GM18519 (cell line): Measurements from ENCODE around the gene PRDM2.

Experiments
- ATAC-seq: cut with Tn5 transposase; IDR thresholded peaks from one replicate; pipeline ENCODE4 v1.9.1; 2021; ENCODE audit warnings: mild to moderate bottlenecking, moderate library complexity; ENCODE audit not compliant: unreplicated experiment, low FRiP score

PRDM2 gene

GRCh38 chr1:13760921-13761320 is 60.9 kb downstream of the PRDM2 start:
- no peak for ATAC-seq

- no peak for ATAC-seq
Measured at GRCh38 chr1:13761883-13762282, 61.9 kb downstream of the PRDM2 start.

DNA sequence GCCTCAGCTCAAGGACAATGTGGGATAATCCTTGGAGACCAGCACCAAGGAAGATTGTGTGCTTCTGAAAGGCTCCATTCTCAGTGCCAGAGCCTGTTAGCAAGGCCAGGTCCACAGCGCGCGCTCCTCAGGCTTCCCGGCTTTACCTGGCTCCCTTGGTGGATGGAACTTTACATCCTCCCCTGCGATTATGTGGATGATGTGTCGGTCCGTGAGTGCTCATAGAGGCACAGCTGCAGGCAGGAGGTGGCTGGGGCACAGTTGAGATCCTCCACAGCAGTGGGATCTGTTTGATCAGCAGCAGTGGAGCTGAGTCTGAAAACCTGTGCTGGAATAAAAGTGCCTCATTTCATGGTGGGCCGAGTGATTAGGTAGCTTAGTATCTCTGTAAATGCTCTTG is 62.7 kb downstream of the PRDM2 start:
- no peak for ATAC-seq

GRCh38 chr1:13763222-13763621 is 63.2 kb downstream of the PRDM2 start:
- ATAC-seq: no peak

- ATAC-seq: no peak
Measured at GRCh38 chr1:13763991-13764390, 64.0 kb downstream of the PRDM2 start.

- no peak for ATAC-seq
Measured at GRCh38 chr1:13764588-13765332, 64.8 kb downstream of the PRDM2 start.

- no peak for ATAC-seq
Measured at GRCh38 chr1:13766592-13767564, 66.9 kb downstream of the PRDM2 start.

DNA sequence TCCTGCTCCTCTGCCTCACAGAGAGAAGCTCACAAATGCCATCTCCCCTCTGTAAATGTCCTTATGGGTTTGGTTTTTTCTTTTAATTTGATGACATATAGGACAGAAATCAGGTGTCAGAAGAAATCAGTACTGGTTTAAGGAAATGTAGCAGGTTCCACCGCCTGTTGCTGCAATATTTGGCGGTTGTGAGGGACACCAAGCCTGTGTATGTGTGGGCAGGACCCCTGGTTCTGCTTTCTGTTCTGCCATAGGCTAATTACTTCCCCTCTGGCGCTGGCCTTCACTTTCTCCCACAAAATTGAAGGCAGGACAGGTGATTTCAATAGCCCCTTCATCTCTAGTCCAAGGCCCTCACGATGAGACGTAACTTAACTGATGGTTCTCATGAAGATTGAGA is 69.2 kb downstream of the PRDM2 start:
- ATAC-seq: no peak

DNA sequence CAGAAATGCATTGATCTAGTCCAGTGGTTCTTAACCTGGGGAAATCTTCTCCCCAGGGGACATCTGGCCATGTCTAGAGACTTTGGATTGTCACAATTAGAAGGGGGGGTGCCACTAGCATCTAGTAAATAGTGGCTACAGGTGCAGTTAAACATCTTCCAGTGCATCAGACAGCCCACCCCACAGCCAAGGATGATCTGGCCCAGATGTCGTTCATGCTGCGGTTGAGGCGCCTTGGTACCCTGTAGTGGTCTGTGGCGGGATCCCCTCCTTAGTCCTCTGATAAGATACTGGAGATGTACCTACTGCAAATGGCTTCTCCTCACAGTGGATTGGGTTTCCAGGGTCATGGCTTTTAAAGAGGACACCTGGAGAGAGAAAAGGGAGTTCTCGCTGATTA is 69.8 kb downstream of the PRDM2 start:
- no peak for ATAC-seq

- no peak for ATAC-seq
Measured at GRCh38 chr1:13770743-13771142, 70.8 kb downstream of the PRDM2 start.

- no peak for ATAC-seq
Measured at GRCh38 chr1:13771745-13772144, 71.8 kb downstream of the PRDM2 start.

- ATAC-seq: no peak
Measured at GRCh38 chr1:13772271-13772670, 72.3 kb downstream of the PRDM2 start.

- ATAC-seq: no peak
Measured at GRCh38 chr1:13774121-13774520, 74.1 kb downstream of the PRDM2 start.

- ATAC-seq: no peak
Measured at GRCh38 chr1:13775459-13775858, 75.5 kb downstream of the PRDM2 start.

DNA sequence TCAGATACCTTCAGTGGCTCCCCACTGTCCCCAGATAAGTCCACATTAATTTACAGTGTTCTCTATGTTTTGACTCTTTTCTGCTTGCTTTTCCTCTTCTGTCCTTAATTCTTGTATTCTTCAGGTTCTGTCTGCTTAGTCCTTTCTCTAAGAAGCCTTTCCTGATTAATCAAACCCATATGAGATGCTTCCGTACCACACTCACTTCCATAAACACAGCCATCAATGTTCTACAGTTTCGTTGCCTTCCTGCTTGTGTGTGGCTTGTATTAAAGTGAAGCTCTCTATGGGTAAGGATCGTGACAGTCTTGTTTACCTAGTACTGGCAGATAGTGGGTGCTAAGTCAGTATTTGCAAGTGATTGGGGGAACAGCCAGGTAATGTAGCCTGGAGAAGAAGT is 75.9 kb downstream of the PRDM2 start:
- no peak for ATAC-seq

DNA sequence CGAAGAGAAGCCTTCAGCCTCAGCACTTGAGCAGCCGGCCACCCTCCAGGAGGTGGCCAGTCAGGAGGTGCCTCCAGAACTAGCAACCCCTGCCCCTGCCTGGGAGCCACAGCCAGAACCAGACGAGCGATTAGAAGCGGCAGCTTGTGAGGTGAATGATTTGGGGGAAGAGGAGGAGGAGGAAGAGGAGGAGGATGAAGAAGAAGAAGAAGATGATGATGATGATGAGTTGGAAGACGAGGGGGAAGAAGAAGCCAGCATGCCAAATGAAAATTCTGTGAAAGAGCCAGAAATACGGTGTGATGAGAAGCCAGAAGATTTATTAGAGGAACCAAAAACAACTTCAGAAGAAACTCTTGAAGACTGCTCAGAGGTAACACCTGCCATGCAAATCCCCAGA is 78.4 kb downstream of the PRDM2 start:
- ATAC-seq: no peak

DNA sequence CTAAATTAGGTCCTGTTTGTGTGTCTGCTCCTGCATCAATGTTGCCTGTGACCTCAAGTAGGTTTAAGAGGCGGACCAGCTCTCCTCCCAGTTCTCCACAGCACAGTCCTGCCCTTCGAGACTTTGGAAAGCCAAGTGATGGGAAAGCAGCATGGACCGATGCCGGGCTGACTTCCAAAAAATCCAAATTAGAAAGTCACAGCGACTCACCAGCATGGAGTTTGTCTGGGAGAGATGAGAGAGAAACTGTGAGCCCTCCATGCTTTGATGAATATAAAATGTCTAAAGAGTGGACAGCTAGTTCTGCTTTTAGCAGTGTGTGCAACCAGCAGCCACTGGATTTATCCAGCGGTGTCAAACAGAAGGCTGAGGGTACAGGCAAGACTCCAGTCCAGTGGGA is 79.9 kb downstream of the PRDM2 start:
- no peak for ATAC-seq

GRCh38 chr1:13780780-13781179 is 80.8 kb downstream of the PRDM2 start:
- no peak for ATAC-seq

GRCh38 chr1:13781228-13781627 is 81.2 kb downstream of the PRDM2 start:
- ATAC-seq: no peak

- ATAC-seq: no peak
Measured at GRCh38 chr1:13781907-13782633, 82.1 kb downstream of the PRDM2 start.
